ENCODE data around the gene RASL10A.

Gene RASL10A

DNA sequence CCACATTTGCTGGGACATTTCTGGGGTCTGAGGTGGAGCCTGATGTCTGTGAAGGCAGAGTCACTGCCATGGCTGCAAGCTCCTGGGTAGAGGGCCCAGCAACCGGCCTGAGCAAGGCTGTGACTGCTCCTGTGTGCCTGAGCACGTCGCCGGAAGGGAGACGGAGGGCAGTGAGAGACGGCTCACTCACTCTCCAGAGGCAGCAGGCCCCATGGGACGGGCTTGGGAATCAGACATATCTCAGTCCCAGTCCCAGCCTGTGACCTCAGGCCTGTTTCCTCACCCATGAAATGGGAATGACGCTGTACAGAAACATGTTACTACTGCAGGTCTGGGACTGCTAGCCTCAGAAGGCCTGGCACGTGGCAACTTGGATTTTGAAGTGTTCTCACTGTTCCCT, 36.4 kb upstream of the RASL10A start:
- no peak overlapping the region for H3K4me2 ChIP-seq (ENCODE audit: low read depth, low read length, poor library complexity, severe bottlenecking)

GRCh38 chr22:29351042-29351441, 35.5 kb upstream of the RASL10A start:
- no peaks in the 10 kb centered on the region for H3F3A ChIP-seq (ENCODE audit: low read depth)
- peaks cover 85% of the 10 kb centered on the region; the same call in 1 of the 2 replicates for H3K36me3 ChIP-seq (ENCODE audit: insufficient read depth, low read length)
- H4K20me1 ChIP-seq (ENCODE audit: insufficient read depth, low read length, poor library complexity, severe bottlenecking), result no peaks in the 10 kb centered on the region
- H3K79me2 ChIP-seq (ENCODE audit: insufficient read depth, low read length), result no peaks in the 10 kb centered on the region
- no peaks in the 10 kb centered on the region for H3K27me3 ChIP-seq (ENCODE audit: insufficient read depth, low read length, poor library complexity, severe bottlenecking)
- no peaks in the 10 kb centered on the region for H3K9me2 ChIP-seq (replicated peaks; ENCODE audit: low read depth, low read length)
- H3K9me3 ChIP-seq (ENCODE audit: insufficient read depth, low read depth, low read length), result no peaks in the 10 kb centered on the region
- H2AFZ ChIP-seq (ENCODE audit: low read length), result no peak overlapping the region
- no peak overlapping the region for H3K9ac ChIP-seq (ENCODE audit: low read depth, low read length, poor library complexity, severe bottlenecking)
- no peak overlapping the region for H3K4me2 ChIP-seq (ENCODE audit: low read depth, low read length, poor library complexity, severe bottlenecking)
- TF ChIP-seq, protein P1, sequence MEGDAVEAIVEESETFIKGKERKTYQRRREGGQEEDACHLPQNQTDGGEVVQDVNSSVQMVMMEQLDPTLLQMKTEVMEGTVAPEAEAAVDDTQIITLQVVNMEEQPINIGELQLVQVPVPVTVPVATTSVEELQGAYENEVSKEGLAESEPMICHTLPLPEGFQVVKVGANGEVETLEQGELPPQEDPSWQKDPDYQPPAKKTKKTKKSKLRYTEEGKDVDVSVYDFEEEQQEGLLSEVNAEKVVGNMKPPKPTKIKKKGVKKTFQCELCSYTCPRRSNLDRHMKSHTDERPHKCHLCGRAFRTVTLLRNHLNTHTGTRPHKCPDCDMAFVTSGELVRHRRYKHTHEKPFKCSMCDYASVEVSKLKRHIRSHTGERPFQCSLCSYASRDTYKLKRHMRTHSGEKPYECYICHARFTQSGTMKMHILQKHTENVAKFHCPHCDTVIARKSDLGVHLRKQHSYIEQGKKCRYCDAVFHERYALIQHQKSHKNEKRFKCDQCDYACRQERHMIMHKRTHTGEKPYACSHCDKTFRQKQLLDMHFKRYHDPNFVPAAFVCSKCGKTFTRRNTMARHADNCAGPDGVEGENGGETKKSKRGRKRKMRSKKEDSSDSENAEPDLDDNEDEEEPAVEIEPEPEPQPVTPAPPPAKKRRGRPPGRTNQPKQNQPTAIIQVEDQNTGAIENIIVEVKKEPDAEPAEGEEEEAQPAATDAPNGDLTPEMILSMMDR (conservative IDR thresholded peaks at IDR 0.05; ENCODE audit: low read length), result no peak
- no peak for TF ChIP-seq EZH2phosphoT487 (IDR thresholded peaks at IDR 0.05; ENCODE audit: borderline replicate concordance)
- H3K4me3 ChIP-seq (ENCODE audit: low read length, poor library complexity, severe bottlenecking), result no peak overlapping the region
- no peaks in the 10 kb centered on the region for H3K4me1 ChIP-seq (ENCODE audit: insufficient read depth, low read length, poor library complexity, severe bottlenecking)

More for the DNA sequence above, 36.4 kb upstream of the RASL10A start:
- Histone ChIP-seq H3K79me2 (ENCODE audit: insufficient read depth, low read length) (no peaks in the 10 kb centered on the region), H2AFZ (ENCODE audit: low read length) (no peak overlapping the region), H3K9me2 (replicated peaks; ENCODE audit: low read depth, low read length) (no peaks in the 10 kb centered on the region), H3K36me3 (ENCODE audit: insufficient read depth, low read length) (peaks cover 84% of the 10 kb centered on the region; the same call in 1 of the 2 replicates), H3F3A (ENCODE audit: low read depth) (no peaks in the 10 kb centered on the region), H3K9me3 (ENCODE audit: insufficient read depth, low read depth, low read length) (no peaks in the 10 kb centered on the region), H4K20me1 (ENCODE audit: insufficient read depth, low read length, poor library complexity, severe bottlenecking) (no peaks in the 10 kb centered on the region), H3K4me3 (ENCODE audit: low read length, poor library complexity, severe bottlenecking) (no peak overlapping the region), H3K27me3 (ENCODE audit: insufficient read depth, low read length, poor library complexity, severe bottlenecking) (no peaks in the 10 kb centered on the region), H3K4me1 (ENCODE audit: insufficient read depth, low read length, poor library complexity, severe bottlenecking) (no peaks in the 10 kb centered on the region), H3K9ac (ENCODE audit: low read depth, low read length, poor library complexity, severe bottlenecking) (no peak overlapping the region)
- TF ChIP-seq EZH2phosphoT487 (IDR thresholded peaks at IDR 0.05; ENCODE audit: borderline replicate concordance), result no peak
- TF ChIP-seq, protein P1 (conservative IDR thresholded peaks at IDR 0.05; ENCODE audit: low read length), result no peak

GRCh38 chr22:29348956-29349355, 33.5 kb upstream of the RASL10A start:
- Histone ChIP-seq H3K4me1 (ENCODE audit: insufficient read depth, low read length, poor library complexity, severe bottlenecking) (no peaks in the 10 kb centered on the region), H2AFZ (ENCODE audit: low read length) (no peak overlapping the region), H3K27me3 (ENCODE audit: insufficient read depth, low read length, poor library complexity, severe bottlenecking) (no peaks in the 10 kb centered on the region), H3K9me3 (ENCODE audit: insufficient read depth, low read depth, low read length) (no peaks in the 10 kb centered on the region), H3K9ac (ENCODE audit: low read depth, low read length, poor library complexity, severe bottlenecking) (no peak overlapping the region), H3K4me3 (ENCODE audit: low read length, poor library complexity, severe bottlenecking) (no peak overlapping the region), H3K9me2 (replicated peaks; ENCODE audit: low read depth, low read length) (no peaks in the 10 kb centered on the region), H3F3A (ENCODE audit: low read depth) (no peaks in the 10 kb centered on the region), H3K4me2 (ENCODE audit: low read depth, low read length, poor library complexity, severe bottlenecking) (no peak overlapping the region), H3K79me2 (ENCODE audit: insufficient read depth, low read length) (no peaks in the 10 kb centered on the region), H4K20me1 (ENCODE audit: insufficient read depth, low read length, poor library complexity, severe bottlenecking) (no peaks in the 10 kb centered on the region), H3K36me3 (ENCODE audit: insufficient read depth, low read length) (peaks cover 80% of the 10 kb centered on the region; the same call in 1 of the 2 replicates)
- TF ChIP-seq, protein P1 (conservative IDR thresholded peaks at IDR 0.05; ENCODE audit: low read length), result no peak
- no peak for TF ChIP-seq EZH2phosphoT487 (IDR thresholded peaks at IDR 0.05; ENCODE audit: borderline replicate concordance)
